Measurements from ENCODE around the gene EML4. TPM values are rescaled to one million over a fixed set of nuclear protein-coding genes. Genes with fewer than 3 reads are reported as not detected.

EML4 gene
- total RNA-seq, 1 donor from 2014 or later, result 68.2 TPM

- Histone ChIP-seq H4K20me1 (ENCODE audit: insufficient read depth, low read length) (peaks cover 25% of the 10 kb centered on the region), H3K27me3 (ENCODE audit: insufficient read depth, low read length) (no peaks in the 10 kb centered on the region), H3K27ac (ENCODE audit: low read depth, low read length) (no peak overlapping the region), H3K4me3 (ENCODE audit: insufficient read depth, low read depth, low read length) (no peak overlapping the region), H2AFZ (ENCODE audit: low read depth, low read length) (no peak overlapping the region), H3K4me1 (ENCODE audit: insufficient read depth, low read length) (no peaks in the 10 kb centered on the region), H3K36me3 (ENCODE audit: insufficient read depth, low read length) (no peaks in the 10 kb centered on the region), H3K4me2 (ENCODE audit: low read length) (no peak overlapping the region), H3K9ac (ENCODE audit: low read length) (no peak overlapping the region), H3K9me3 (ENCODE audit: insufficient read depth, low read depth, low read length) (no peaks in the 10 kb centered on the region), H3K79me2 (ENCODE audit: insufficient read depth, low read length) (peaks cover 79% of the 10 kb centered on the region)
- no peak overlapping the region for H3K4me3 Mint-ChIP-seq (ENCODE audit: unreplicated experiment)
- no peaks in the 10 kb centered on the region for H3K27me3 Mint-ChIP-seq (ENCODE audit: low read depth, unreplicated experiment)
- H3K36me3 Mint-ChIP-seq (ENCODE audit: low read depth, unreplicated experiment), result peaks cover 9% of the 10 kb centered on the region
- H3K9me3 Mint-ChIP-seq (ENCODE audit: unreplicated experiment), result peaks cover 2% of the 10 kb centered on the region
- FAIRE-seq, result no peak
- no peak for DNase-seq (ENCODE audit: low read depth)
- H3K27ac Mint-ChIP-seq (ENCODE audit: unreplicated experiment), result no peak overlapping the region
- peaks cover 29% of the 10 kb centered on the region for H3K4me1 Mint-ChIP-seq (ENCODE audit: low read depth, unreplicated experiment)
- TF ChIP-seq CTCF (IDR thresholded peaks at IDR 0.05; ENCODE audit: insufficient read depth, low read depth, low read length) (no peak), EZH2 (IDR thresholded peaks at IDR 0.05; ENCODE audit: insufficient read depth, low read length) (no peak)
Observed at GRCh38 chr2:42183775-42184174, 14.6 kb downstream of the EML4 start.

GRCh38 chr2:42184346-42184745 lies 15.2 kb downstream of the EML4 start:
- H3K79me2 ChIP-seq (ENCODE audit: insufficient read depth, low read length), result peaks cover 79% of the 10 kb centered on the region
- no peak for FAIRE-seq
- no peak overlapping the region for H3K4me3 Mint-ChIP-seq (ENCODE audit: unreplicated experiment)

More at GRCh38 chr2:42184346-42184745, 15.2 kb downstream of the EML4 start:
- H3K27me3 ChIP-seq (ENCODE audit: insufficient read depth, low read length), result no peaks in the 10 kb centered on the region
- H3K4me2 ChIP-seq (ENCODE audit: low read length), result no peak overlapping the region
- TF ChIP-seq CTCF (IDR thresholded peaks at IDR 0.05; ENCODE audit: insufficient read depth, low read depth, low read length) (no peak), EZH2 (IDR thresholded peaks at IDR 0.05; ENCODE audit: insufficient read depth, low read length) (no peak)
- H3K36me3 ChIP-seq (ENCODE audit: insufficient read depth, low read length), result no peaks in the 10 kb centered on the region
- Mint-ChIP-seq H3K36me3 (ENCODE audit: low read depth, unreplicated experiment) (peaks cover 9% of the 10 kb centered on the region), H3K27ac (ENCODE audit: unreplicated experiment) (no peak overlapping the region), H3K27me3 (ENCODE audit: low read depth, unreplicated experiment) (no peaks in the 10 kb centered on the region), H3K9me3 (ENCODE audit: unreplicated experiment) (peaks cover 2% of the 10 kb centered on the region), H3K4me1 (ENCODE audit: low read depth, unreplicated experiment) (peaks cover 29% of the 10 kb centered on the region)
- no peak for DNase-seq (ENCODE audit: low read depth)
- H3K27ac ChIP-seq (ENCODE audit: low read depth, low read length), result no peak overlapping the region
- H3K4me3 ChIP-seq (ENCODE audit: insufficient read depth, low read depth, low read length), result no peak overlapping the region
- H3K4me1 ChIP-seq (ENCODE audit: insufficient read depth, low read length), result no peaks in the 10 kb centered on the region
- H4K20me1 ChIP-seq (ENCODE audit: insufficient read depth, low read length), result peaks cover 31% of the 10 kb centered on the region
- H3K9me3 ChIP-seq (ENCODE audit: insufficient read depth, low read depth, low read length), result no peaks in the 10 kb centered on the region
- no peak overlapping the region for H2AFZ ChIP-seq (ENCODE audit: low read depth, low read length)
- no peak overlapping the region for H3K9ac ChIP-seq (ENCODE audit: low read length)

Measured in astrocyte (in vitro differentiated cells and primary cell).